NB4 (cell line): ENCODE measurements around the gene BPIFB2.

Experiments used
- DNase-seq: peaks from one replicate; pipeline ENCODE4 v3.0.0; 2010; ENCODE audit warnings: low read depth
- H3K4me3 ChIP-seq: one replicate; pipeline ENCODE4 v1.5.1; 2011; ENCODE audit warnings: mild to moderate bottlenecking, low read depth, low read length, moderate library complexity
- MYC ChIP-seq: IDR thresholded peaks from 2 replicates; pipeline ENCODE4 v1.6.1; 2011; ENCODE audit warnings: low read depth, low read length
- POLR2A ChIP-seq: IDR thresholded peaks from 2 replicates; pipeline ENCODE4 v1.6.1; 2011; ENCODE audit warnings: mild to moderate bottlenecking; ENCODE audit not compliant: insufficient read length; ENCODE audit errors: extremely low read depth
- TF ChIP-seq, protein P1 (sequence below): IDR thresholded peaks from one replicate; pipeline ENCODE4 v1.5.1; 2012; ENCODE audit warnings: low read depth, low read length
- TF ChIP-seq, protein P2 (sequence below): IDR thresholded peaks from 2 replicates; pipeline ENCODE4 v1.6.1; 2011; ENCODE audit warnings: low read depth, low read length

Gene BPIFB2

DNA sequence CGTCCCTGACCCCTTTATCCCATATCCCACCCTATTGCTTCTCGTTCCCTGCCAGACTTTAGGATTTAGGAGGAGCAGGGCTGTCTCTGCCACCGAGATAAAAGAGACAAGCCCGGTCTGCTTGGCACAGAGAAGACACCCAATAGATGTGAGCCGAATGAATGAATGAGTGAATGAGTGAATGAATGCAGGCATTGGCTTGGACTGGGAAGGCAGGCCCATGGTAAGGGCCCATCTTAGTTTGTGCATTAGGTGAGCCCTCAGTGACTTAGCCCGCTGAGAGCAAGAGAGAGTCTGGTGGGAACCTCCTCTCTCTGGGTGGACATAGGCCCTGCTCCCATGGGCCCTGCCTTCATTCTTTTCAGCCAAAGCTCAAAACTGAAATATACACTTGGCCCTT is 23.1 kb downstream of the BPIFB2 start:
- no peak overlapping the region for H3K4me3 ChIP-seq
- TF ChIP-seq, protein P1, sequence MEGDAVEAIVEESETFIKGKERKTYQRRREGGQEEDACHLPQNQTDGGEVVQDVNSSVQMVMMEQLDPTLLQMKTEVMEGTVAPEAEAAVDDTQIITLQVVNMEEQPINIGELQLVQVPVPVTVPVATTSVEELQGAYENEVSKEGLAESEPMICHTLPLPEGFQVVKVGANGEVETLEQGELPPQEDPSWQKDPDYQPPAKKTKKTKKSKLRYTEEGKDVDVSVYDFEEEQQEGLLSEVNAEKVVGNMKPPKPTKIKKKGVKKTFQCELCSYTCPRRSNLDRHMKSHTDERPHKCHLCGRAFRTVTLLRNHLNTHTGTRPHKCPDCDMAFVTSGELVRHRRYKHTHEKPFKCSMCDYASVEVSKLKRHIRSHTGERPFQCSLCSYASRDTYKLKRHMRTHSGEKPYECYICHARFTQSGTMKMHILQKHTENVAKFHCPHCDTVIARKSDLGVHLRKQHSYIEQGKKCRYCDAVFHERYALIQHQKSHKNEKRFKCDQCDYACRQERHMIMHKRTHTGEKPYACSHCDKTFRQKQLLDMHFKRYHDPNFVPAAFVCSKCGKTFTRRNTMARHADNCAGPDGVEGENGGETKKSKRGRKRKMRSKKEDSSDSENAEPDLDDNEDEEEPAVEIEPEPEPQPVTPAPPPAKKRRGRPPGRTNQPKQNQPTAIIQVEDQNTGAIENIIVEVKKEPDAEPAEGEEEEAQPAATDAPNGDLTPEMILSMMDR = no peak
- TF ChIP-seq POLR2A = no peak
- TF ChIP-seq, protein P2, sequence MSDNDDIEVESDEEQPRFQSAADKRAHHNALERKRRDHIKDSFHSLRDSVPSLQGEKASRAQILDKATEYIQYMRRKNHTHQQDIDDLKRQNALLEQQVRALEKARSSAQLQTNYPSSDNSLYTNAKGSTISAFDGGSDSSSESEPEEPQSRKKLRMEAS = no peak
- no peak for DNase-seq

DNA sequence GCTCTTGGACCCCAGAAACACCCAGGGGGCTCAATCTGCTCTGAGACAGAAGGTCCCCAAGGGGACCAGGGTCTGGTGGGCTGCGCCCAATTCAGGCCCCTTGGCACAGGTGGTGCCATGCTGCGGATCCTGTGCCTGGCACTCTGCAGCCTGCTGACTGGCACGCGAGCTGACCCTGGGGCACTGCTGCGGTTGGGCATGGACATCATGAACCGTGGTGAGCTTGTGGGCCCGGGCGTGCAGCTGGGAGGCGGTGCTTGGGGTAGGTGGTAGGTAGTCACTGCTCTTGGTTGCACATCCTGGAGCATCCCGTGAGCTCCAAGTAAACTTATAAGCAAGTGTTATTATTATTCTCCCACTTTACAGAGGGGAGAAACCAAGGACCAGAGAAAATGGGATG is 24.0 kb downstream of the BPIFB2 start, which contains the start of gene BPIFB6:
TSS of gene BPIFB6 (plus strand) at position 118 of the 400 bp plus-strand sequence. CDS start at position 118, 0 bp downstream.
- TF ChIP-seq POLR2A (no peak), MYC (no peak)
- TF ChIP-seq, protein P1 = no peak
- TF ChIP-seq, protein P2 = no peak
- no peak within 1 kb of the TSS for H3K4me3 ChIP-seq
- DNase-seq = no peak

DNA sequence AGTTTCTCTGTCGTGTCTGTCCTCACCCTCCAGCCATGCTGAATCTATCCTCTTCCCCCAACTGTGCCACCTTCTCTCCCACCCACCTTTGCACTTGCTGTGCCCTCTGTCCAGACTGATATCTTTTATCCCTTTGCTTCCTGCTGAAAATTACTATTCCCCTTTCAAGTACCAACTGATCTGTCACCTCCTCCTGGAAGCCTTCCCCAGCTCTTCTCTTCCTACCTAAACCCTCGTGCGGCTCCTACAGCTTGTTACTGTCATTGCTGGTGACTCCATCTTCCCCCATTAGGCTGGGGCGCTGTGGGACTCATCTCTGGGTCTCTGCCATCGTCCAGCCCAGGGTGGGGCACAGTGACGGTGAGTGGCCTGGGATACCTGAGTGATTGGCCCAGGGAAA is 25.1 kb downstream of the BPIFB2 start:
- TF ChIP-seq, protein P1 = no peak
- DNase-seq = no peak
- no peak overlapping the region for H3K4me3 ChIP-seq

DNA sequence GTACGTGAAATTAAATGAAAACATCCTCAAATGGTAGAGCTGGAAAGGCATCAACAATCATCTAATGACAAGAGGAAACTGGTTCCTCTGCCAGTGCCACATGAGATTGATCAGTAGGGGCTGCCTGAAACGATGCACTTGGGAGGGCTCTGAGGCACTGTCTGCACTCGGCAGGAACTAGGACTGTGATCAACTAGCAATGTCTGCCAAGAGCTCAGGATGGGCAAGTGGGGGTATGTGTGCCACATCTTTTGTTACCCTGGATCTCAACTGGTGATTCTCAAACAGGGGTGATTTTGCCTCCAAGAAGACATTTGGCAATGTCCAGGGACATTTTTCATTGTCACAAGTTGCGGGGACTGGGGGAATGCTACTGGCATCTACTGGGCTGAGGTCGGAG is 25.9 kb downstream of the BPIFB2 start:
- no peak overlapping the region for H3K4me3 ChIP-seq
- TF ChIP-seq MYC (no peak), POLR2A (no peak)
- TF ChIP-seq, protein P1 = no peak
- TF ChIP-seq, protein P2 = no peak
- no peak for DNase-seq

DNA sequence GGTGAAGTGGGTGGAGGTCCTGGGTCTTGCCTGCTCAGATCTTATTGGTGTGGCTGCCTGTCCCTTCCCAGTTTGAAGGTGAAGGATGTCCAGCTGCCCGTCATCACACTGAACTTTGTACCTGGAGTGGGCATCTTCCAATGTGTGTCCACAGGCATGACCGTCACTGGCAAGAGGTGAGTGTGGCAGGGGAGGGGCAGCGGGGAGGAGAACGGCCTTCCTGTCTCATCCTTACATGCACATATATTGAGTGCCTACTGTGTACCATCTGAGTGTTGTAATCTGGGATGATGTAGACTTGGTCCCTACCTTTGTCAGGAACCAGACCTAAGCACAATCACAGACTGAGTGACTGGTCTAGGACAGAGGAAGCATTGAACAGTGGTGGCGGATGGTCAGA is 26.6 kb downstream of the BPIFB2 start:
- H3K4me3 ChIP-seq = no peak overlapping the region
- DNase-seq = no peak
- no peak for TF ChIP-seq MYC
- TF ChIP-seq POLR2A = no peak

DNA sequence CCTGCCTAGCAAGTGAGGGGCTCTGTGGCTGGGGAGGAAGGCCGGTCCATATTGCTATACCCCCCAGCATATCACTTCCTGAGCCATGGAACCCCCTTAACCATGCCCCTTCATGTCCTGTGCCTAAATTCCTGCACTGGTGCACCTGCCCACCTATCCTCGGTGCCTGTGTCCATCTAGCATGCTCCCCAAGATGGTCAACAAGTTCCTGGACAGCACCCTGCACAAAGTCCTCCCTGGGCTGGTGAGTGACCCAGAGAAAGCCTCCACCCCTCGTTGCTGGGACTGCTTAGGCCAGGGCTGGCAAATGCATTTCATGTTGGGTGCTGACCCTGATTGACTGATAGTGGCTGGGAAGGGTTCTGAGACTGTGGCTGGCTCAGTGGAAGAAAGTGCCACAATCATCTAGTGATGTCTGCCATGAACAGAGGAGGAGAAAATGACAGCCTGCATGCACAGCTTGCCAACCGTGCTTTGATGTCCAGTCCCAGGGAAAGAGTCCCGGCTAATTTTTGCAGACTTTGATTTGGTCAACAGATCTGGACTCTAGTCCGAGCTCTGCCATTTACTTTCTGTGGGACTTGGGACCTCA is 27.5 kb downstream of the BPIFB2 start:
- TF ChIP-seq MYC (no peak), POLR2A (no peak)
- TF ChIP-seq, protein P2 = no peak
- TF ChIP-seq, protein P1 = no peak
- H3K4me3 ChIP-seq = no peak overlapping the region
- no peak for DNase-seq
